Gastroesophageal sphincter (tissue), 4 donors: ENCODE results near the gene FAM131B. TPM values are rescaled to one million over a fixed set of nuclear protein-coding genes. Genes with fewer than 3 reads are reported as not detected.
A peak's percentile ranks its signal among the peaks of the same experiment; 100 is the strongest.

Experiments used
- ATAC-seq: fragments of 150-250 bp; one replicate; pipeline ENCODE4 v1.9.1; 2016; ENCODE audit warnings: mild to moderate bottlenecking, moderate library complexity
- H3K27ac ChIP-seq, 4 donors: fragments of 200-600 bp; sonication (generic) in 3 of 4; 1 replicate in 3 of 4; 2 replicates in 1 of 4; pipeline ENCODE4 v1.5.1; 2016 to 2019
- H3K27me3 ChIP-seq: fragments of 200-600 bp; sonication (generic); one replicate; pipeline ENCODE4 v1.5.1; 2019
- H3K36me3 ChIP-seq, 2 donors: fragments of 200-600 bp; sonication (generic); one replicate each; pipeline ENCODE4 v1.5.1; 2019; ENCODE audit warnings: control low read depth in 1 of 2
- H3K4me1 ChIP-seq, 3 donors: fragments of 200-600 bp; sonication (generic); 1 replicate in 2 of 3; 2 replicates in 1 of 3; pipeline ENCODE4 v1.5.1; 2016 to 2019; ENCODE audit warnings: control low read depth in 2 of 3
- H3K4me3 ChIP-seq, 2 donors: fragments of 200-600 bp; sonication (generic); one replicate each; pipeline ENCODE4 v1.5.1; 2019; ENCODE audit warnings: mild to moderate bottlenecking in 1 of 2, moderate library complexity in 1 of 2
- H3K9me3 ChIP-seq, 3 donors: fragments of 200-600 bp; sonication (generic); one replicate each; pipeline ENCODE4 v1.5.1; 2017 to 2019; ENCODE audit warnings: control low read depth in 2 of 3
- EP300 ChIP-seq: sonication (generic); formaldehyde crosslinking; IDR thresholded peaks from one replicate; pipeline ENCODE4 v1.6.1; 2017; ENCODE audit warnings: antibody characterized with exemption, mild to moderate bottlenecking
- POLR2A ChIP-seq, 2 donors: fragments of 450-650 bp; IDR thresholded peaks; one replicate each; pipeline ENCODE4 v1.6.1; 2017; ENCODE audit warnings: antibody characterized with exemption in 2 of 2, mild to moderate bottlenecking in 2 of 2, moderate library complexity in 1 of 2
- POLR2AphosphoS5 ChIP-seq: sonication (generic); formaldehyde crosslinking; IDR thresholded peaks from one replicate; pipeline ENCODE4 v1.6.1; 2017; ENCODE audit warnings: antibody characterized with exemption
- WGBS, 2 donors: methylation state at CpG; one replicate each; pipeline ENCODE4 v1.1.5; 2018; ENCODE audit warnings: low coverage in 1 of 2; 5-methylcytosine and 5-hydroxymethylcytosine counted together
- total RNA-seq, 4 donors: library from RNA; depleted of rRNA; stranded (reverse); fragments of >200 nt; gene quantifications; one replicate each; pipeline ENCODE4 v1.1.0, GENCODE V29; 2016
- TF ChIP-seq, protein P1 (sequence below), 4 experiments: fragments of 200-600 bp in 2 of 4; fragments of 450-650 bp in 2 of 4; sonication (generic) in 1 of 4; IDR thresholded peaks; one replicate each; pipeline ENCODE4 v1.5.1; 2017 to 2019; ENCODE audit warnings: antibody characterized with exemption in 4 of 4, mild to moderate bottlenecking in 2 of 4, moderate library complexity in 2 of 4

Gene FAM131B
- total RNA-seq, 4 donors from 2014 or later: 0.31 to 2.4 (median 1.2) TPM

DNA sequence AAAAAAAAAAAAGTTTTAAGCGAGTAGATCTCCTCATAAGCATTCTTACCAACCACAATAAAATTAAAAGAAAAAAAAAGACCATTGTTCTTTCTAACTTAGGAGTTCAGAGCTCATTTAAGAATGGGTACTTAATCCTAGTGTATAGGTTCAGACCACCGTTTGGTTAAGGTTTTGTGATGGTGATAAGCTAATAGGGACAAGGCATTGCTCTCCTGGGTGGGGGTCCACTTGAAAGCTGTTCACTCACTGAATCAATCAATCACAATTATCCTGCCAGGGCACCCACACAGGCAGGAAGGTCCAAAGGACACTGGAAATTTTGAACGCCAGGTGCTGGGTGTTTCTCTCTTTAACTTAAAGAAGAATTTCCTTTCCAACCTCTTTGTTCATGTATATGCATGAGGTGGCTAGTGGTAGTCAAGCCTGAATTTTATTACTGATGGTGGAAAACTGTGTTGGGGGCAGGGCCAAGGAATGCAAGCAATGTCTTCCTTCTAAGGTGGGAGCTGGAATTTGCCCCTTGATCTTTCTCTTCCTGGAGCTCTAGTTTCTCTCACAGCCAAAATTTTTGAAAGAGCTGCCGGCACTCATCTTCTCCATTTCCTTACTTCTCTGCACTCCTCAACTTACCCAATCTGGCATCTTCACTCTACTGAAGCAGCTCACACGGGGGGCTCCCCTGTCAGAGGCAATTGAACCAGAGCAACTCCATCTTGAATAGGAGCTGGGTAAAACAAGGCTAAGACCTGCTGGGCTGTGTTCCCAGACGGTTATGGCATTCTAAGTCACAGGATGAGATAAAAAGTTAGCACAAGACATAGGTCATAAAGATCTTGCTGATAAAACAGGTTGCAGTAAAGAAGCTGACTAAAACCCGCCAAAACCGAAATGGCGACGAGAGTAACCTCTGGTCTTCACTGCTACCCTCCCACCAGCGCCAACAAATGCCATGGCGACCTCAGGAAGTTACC is 7.5 kb upstream of the FAM131B start:
- 81 to 85% methylated on average over 8 to 9 of the region's 12 CpGs for WGBS, 2 donors
- Histone ChIP-seq H3K36me3 (no peaks in the 10 kb centered on the region), H3K4me3 (no peak overlapping the region), H3K27me3 (peaks cover 6% of the 10 kb centered on the region), H3K27ac (no peak overlapping the region), H3K4me1 (no peaks in the 10 kb centered on the region), H3K9me3 (no peaks in the 10 kb centered on the region)
- ATAC-seq: no peak
- TF ChIP-seq POLR2A (IDR thresholded peaks at IDR 0.05) (no peak), EP300 (no peak), POLR2AphosphoS5 (no peak)
- TF ChIP-seq, protein P1, sequence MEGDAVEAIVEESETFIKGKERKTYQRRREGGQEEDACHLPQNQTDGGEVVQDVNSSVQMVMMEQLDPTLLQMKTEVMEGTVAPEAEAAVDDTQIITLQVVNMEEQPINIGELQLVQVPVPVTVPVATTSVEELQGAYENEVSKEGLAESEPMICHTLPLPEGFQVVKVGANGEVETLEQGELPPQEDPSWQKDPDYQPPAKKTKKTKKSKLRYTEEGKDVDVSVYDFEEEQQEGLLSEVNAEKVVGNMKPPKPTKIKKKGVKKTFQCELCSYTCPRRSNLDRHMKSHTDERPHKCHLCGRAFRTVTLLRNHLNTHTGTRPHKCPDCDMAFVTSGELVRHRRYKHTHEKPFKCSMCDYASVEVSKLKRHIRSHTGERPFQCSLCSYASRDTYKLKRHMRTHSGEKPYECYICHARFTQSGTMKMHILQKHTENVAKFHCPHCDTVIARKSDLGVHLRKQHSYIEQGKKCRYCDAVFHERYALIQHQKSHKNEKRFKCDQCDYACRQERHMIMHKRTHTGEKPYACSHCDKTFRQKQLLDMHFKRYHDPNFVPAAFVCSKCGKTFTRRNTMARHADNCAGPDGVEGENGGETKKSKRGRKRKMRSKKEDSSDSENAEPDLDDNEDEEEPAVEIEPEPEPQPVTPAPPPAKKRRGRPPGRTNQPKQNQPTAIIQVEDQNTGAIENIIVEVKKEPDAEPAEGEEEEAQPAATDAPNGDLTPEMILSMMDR (IDR thresholded peaks at IDR 0.05): no peak

DNA sequence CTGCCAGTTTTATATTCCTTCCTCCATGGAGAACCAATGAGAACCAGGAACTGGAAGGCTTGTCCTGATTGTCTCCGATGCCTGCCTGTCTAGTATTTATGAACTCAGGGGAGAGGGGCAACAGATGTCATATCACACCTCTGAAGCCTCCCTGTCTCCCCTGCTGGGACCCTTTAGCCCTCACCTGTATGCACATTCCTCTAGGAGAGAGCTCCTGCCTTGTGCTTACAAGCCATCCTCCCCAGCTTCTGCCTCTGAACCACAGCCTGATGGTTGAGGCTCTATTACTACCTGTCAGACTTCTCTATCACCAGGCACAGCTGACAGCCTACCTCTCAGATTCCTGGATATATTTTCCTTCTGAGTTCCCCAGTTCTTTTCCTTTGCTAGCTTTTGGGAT is 5.9 kb upstream of the FAM131B start:
- no peaks in the 10 kb centered on the region for H3K4me1 ChIP-seq

DNA sequence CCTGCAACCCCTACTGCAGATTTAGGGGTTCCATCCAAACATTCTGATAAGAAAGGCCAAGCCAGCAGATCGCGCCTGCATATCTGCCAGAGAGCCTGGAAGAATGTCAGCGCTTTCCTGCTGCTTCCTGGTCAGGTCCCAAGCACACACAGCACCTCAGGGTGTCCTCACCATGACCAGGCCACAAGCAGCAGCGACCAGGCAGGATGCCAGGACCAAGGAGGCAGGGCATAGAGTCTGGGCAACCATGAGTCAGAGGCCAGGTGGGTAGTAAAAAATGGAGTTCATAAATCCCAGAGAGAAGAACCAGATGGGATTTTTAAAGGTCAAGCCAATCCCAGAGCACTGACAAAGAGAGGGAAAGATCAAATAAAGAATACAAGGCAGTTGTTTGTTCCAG is 5.5 kb upstream of the FAM131B start:
- Histone ChIP-seq H3K9me3 (no peaks in the 10 kb centered on the region), H3K27me3 (peaks cover 26% of the 10 kb centered on the region), H3K4me3 (no peak overlapping the region), H3K4me1 (peaks cover 0 to 2% (median 0%) of the 10 kb centered on the region in 3 donors), H3K27ac (no peak overlapping the region), H3K36me3 (no peaks in the 10 kb centered on the region)
- ATAC-seq: no peak
- no peak for TF ChIP-seq POLR2A (IDR thresholded peaks at IDR 0.05)
- no peak for TF ChIP-seq POLR2AphosphoS5
- TF ChIP-seq, protein P1 (IDR thresholded peaks at IDR 0.05): no peak
- TF ChIP-seq EP300: no peak
- no CpG with 5 or more reads among the region's 4 CpGs for WGBS, 2 donors

More for the DNA sequence above, 5.9 kb upstream of the FAM131B start:
- Histone ChIP-seq H3K27ac (no peak overlapping the region), H3K36me3 (no peaks in the 10 kb centered on the region), H3K4me3 (no peak overlapping the region), H3K9me3 (no peaks in the 10 kb centered on the region), H3K27me3 (peaks cover 22% of the 10 kb centered on the region)
- no peak for ATAC-seq
- TF ChIP-seq, protein P1 (IDR thresholded peaks at IDR 0.05): no peak
- TF ChIP-seq EP300 (no peak), POLR2AphosphoS5 (no peak), POLR2A (IDR thresholded peaks at IDR 0.05) (no peak)
- 92 to 100% methylated on average over 1 of the region's 1 CpG for WGBS, 2 donors

DNA sequence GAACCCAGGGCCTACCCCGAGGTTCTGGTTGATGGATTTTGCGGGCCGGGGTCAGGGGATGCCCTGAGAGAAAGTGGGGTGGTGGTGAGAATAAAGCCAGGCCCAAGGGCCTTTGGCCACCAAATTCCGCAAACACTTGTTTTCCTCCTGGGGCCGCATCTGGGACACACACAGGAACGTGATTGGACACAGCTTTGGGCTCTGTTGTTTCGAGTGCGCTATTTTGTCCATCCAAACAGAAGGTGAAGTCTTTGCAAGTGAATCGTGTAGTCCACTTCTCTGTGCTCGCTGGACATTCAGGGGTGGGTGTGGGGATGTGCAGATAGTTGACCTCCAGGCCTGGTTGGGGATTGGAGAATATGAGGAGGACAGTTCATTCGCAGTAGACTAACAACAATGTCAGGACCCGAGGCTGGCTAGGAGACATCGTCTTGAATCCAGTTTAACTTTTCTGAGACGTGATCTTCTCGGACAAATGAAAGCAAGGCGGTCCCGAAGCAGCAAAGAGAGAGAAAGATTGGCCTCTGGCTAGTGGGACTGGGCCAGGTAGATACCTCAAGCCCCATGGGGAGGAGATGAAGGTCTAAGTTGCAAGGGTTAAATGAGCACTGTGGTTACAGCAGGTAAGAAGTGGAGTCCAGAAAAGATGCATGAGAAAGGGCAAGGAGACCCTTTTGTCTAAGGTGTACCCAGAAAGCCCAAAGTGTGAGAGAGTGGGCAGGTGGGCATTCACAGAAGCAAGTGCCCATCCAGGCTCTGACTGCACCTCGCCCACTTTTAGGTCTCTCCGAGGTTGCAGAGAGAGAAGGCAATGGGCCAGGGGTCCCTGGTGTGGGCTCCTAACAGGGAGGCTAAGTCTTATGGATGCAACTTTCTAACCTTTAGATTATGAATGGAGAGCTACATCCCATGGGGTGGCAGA is 764 bp upstream of the FAM131B start:
- Histone ChIP-seq H3K36me3 (no peaks in the 10 kb centered on the region), H3K9me3 (no peaks in the 10 kb centered on the region), H3K27ac (no peak overlapping the region), H3K27me3 (peaks cover 61% of the 10 kb centered on the region), H3K4me1 (peaks cover 0 to 20% (median 8%) of the 10 kb centered on the region in 3 donors), H3K4me3 (peak overlapping the region in 1 of 2 donors; percentile 72)
- WGBS, 2 donors: 83 to 84% methylated on average over 2 to 6 of the region's 19 CpGs
- no peak for ATAC-seq
- TF ChIP-seq POLR2A (IDR thresholded peaks at IDR 0.05) (no peak), POLR2AphosphoS5 (no peak), EP300 (no peak)
- TF ChIP-seq, protein P1 (IDR thresholded peaks at IDR 0.05): no peak
